Psoas muscle (tissue), 8 donors: ENCODE measurements around the gene EFNA2. TPM values are rescaled to one million over a fixed set of nuclear protein-coding genes. Genes with fewer than 3 reads are reported as not detected.

Experiments used
- ATAC-seq, 4 donors: fragments of 200-7000 bp; cut with Tn5 transposase; one replicate each; pipeline ENCODE4 v1.9.1; 2020; ENCODE audit warnings: moderate library complexity in 3 of 4, mild to moderate bottlenecking in 2 of 4
- DNase-seq, 2 donors: peaks; one replicate each; pipeline ENCODE4 v3.0.0-alpha.2; 2020
- H3K27ac ChIP-seq: fragments of 200-600 bp; one replicate; pipeline ENCODE4 v1.8.0; 2022
- H3K27me3 ChIP-seq, 3 donors: fragments of 200-600 bp in 1 of 3; one replicate each; pipeline versions ENCODE4 v1.6.1 to v1.8.0; 2013 to 2022; ENCODE audit warnings: low read length in 2 of 3, mild to moderate bottlenecking in 2 of 3, moderate library complexity in 1 of 3; ENCODE audit not compliant: insufficient read depth in 3 of 3
- H3K36me3 ChIP-seq, 2 donors: fragments of 200-600 bp in 1 of 2; one replicate each; pipeline versions ENCODE4 v1.6.1 to v1.8.0; 2013 to 2022; ENCODE audit warnings: low read depth in 1 of 2, mild to moderate bottlenecking in 1 of 2, moderate library complexity in 1 of 2; ENCODE audit not compliant: insufficient read depth in 1 of 2
- H3K4me1 ChIP-seq: fragments of 200-600 bp; one replicate; pipeline ENCODE4 v1.8.0; 2022
- H3K4me3 ChIP-seq: fragments of 200-600 bp; one replicate; pipeline ENCODE4 v1.8.0; 2022; ENCODE audit warnings: mild to moderate bottlenecking
- H3K9me3 ChIP-seq: fragments of 200-600 bp; one replicate; pipeline ENCODE4 v1.8.0; 2022
- CTCF ChIP-seq: fragments of 200-600 bp; IDR thresholded peaks from one replicate; pipeline ENCODE4 v1.8.0; 2022; ENCODE audit warnings: antibody characterized with exemption
- WGBS, 3 donors: extraction: QIAGEN DNeasy Blood & Tissue Kit; methylation state at CpG; one replicate each; pipeline versions ENCODE4 v1.1.6 to v1.1.7; 2013; 5-methylcytosine and 5-hydroxymethylcytosine counted together
- intact Hi-C, 2 donors: fragments of 100-400 bp; cut with DNase I; formaldehyde crosslinking; loops; one replicate each; pipeline versions ENCODE4 v1.11.0 to v1.14.2; 2022
- polyA plus RNA-seq, 3 donors: library from polyadenylated mRNA; stranded (reverse); fragments of 200-250 nt; gene quantifications; one replicate each; pipeline ENCODE4 v1.2.3, GENCODE V29; 2013
- total RNA-seq, 4 donors: library from RNA; stranded (reverse); fragmentation: NEBNext Ultra II Directional in 2 of 4; extraction: Animal tissue kit (Norgen Biotek cat#: 25700) in 2 of 4; gene quantifications; one replicate each; pipeline versions ENCODE4 v1.2.1 to v1.2.4, GENCODE V29; 2021 to 2023
- donor health status: healthy with polysubstance abuse.
- donor health status: DM: no; HTN: no; CAD: no; lungs with moderate emphysema.
- donor health status: Bipolar disorder and iron deficiency.
- donor health status: healthy.
- donor health status: DM: yes; HTN: yes; CAD: no.
- donor health status: DM: no; HTN: no; CAD: no.
- donor health status: DM: no; HTN: no; CAD: no.
- donor health status: DM: yes; HTN: yes; CAD: no.

EFNA2 gene
- total and polyA plus RNA-seq, 7 donors: not detected

GRCh38 chr19:1296078-1296477 lies 10.4 kb downstream of the EFNA2 start:
- no peaks in the 10 kb centered on the region for H3K4me1 ChIP-seq
- no peak for ATAC-seq
- H3K27me3 ChIP-seq: peaks cover 0 to 62% (median 17%) of the 10 kb centered on the region in 3 donors
- no peak overlapping the region for H3K27ac ChIP-seq
- no peak overlapping the region for H3K4me3 ChIP-seq
- intact Hi-C loops: no loop called here
- no peak for TF ChIP-seq CTCF
- WGBS, 3 donors: 69 to 72% (median 72%) methylated on average over 11 to 13 of the region's 13 CpGs
- no peak for DNase-seq
- no peaks in the 10 kb centered on the region for H3K9me3 ChIP-seq
- no peaks in the 10 kb centered on the region for H3K36me3 ChIP-seq

GRCh38 chr19:1296575-1297271 lies 11.1 kb downstream of the EFNA2 start:
- 77 to 83% (median 81%) methylated on average over 20 to 24 of the region's 24 CpGs for WGBS, 3 donors
- no peak for ATAC-seq
- no peak overlapping the region for H3K27ac ChIP-seq
- H3K36me3 ChIP-seq: no peaks in the 10 kb centered on the region
- no peak overlapping the region for H3K4me3 ChIP-seq
- no peaks in the 10 kb centered on the region for H3K4me1 ChIP-seq
- no peak for DNase-seq
- peaks cover 0 to 57% (median 14%) of the 10 kb centered on the region in 3 donors for H3K27me3 ChIP-seq
- intact Hi-C loops: no loop called here
- no peaks in the 10 kb centered on the region for H3K9me3 ChIP-seq
- TF ChIP-seq CTCF: no peak

DNA sequence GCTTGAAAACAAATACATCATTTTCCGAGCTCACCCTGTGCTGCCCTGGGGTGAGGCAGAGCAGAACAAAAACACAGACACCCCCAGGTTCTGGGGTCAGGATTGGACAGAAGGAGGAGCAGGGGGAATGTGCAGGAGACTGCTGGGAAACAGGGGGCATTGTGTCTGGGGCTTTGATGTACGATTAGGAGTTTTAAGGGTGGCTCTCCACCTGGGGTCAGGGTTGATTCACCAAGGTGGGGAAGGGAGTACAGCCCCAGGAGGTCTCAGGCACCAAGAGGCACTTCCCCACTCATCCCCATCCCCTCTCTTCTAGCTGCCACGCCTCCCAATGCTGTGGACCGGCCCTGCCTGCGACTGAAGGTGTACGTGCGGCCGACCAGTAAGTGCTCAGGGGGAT lies 12.6 kb downstream of the EFNA2 start:
- DNase-seq: no peak
- intact Hi-C loops: no loop called here
- 79 to 92% (median 89%) methylated on average over 8 of the region's 8 CpGs for WGBS, 3 donors

GRCh38 chr19:1299801-1300200 lies 14.1 kb downstream of the EFNA2 start:
- TF ChIP-seq CTCF: no peak
- Histone ChIP-seq H3K4me3 (no peak overlapping the region), H3K36me3 (no peaks in the 10 kb centered on the region), H3K27ac (no peak overlapping the region), H3K9me3 (no peaks in the 10 kb centered on the region), H3K4me1 (no peaks in the 10 kb centered on the region), H3K27me3 (peaks cover 0 to 27% (median 6%) of the 10 kb centered on the region in 3 donors)
- WGBS, 3 donors: 65 to 78% (median 74%) methylated on average over 24 to 34 of the region's 34 CpGs
- ATAC-seq: no peak
- intact Hi-C loops: no loop called here
- DNase-seq: no peak

More for the DNA sequence above, 12.6 kb downstream of the EFNA2 start:
- H3K4me1 ChIP-seq: no peaks in the 10 kb centered on the region
- no peak overlapping the region for H3K4me3 ChIP-seq
- no peak for ATAC-seq
- TF ChIP-seq CTCF: no peak
- no peaks in the 10 kb centered on the region for H3K9me3 ChIP-seq
- no peak overlapping the region for H3K27ac ChIP-seq
- no peaks in the 10 kb centered on the region for H3K36me3 ChIP-seq
- H3K27me3 ChIP-seq: peaks cover 0 to 42% (median 9%) of the 10 kb centered on the region in 3 donors
